HEK293T (cell line): Measurements from ENCODE around the gene FKBP15.

Source experiments
- ELF4 ChIP-seq: fragments of 450-650 bp; IDR thresholded peaks from 2 replicates; pipeline ENCODE4 v1.6.1; 2017; ENCODE audit warnings: antibody characterized with exemption
- FOXK2 ChIP-seq: fragments of 450-650 bp; IDR thresholded peaks from 2 replicates; pipeline ENCODE4 v1.6.1; 2016; ENCODE audit warnings: mild to moderate bottlenecking
- FOXM1 ChIP-seq: fragments of 450-650 bp; IDR thresholded peaks from 2 replicates; pipeline ENCODE4 v1.6.1; 2017; ENCODE audit warnings: mild to moderate bottlenecking, borderline replicate concordance
- HDGF ChIP-seq: fragments of 450-650 bp; IDR thresholded peaks from 2 replicates; pipeline ENCODE4 v1.6.1; 2017; ENCODE audit warnings: antibody characterized with exemption, borderline replicate concordance
- L3MBTL2 ChIP-seq: fragments of 450-650 bp; conservative IDR thresholded peaks from 2 replicates; pipeline ENCODE4 v1.6.1; 2016; ENCODE audit warnings: mild to moderate bottlenecking
- SP1 ChIP-seq: fragments of 450-650 bp; IDR thresholded peaks from 2 replicates; pipeline ENCODE4 v1.6.1; 2017
- SUZ12 ChIP-seq: fragments of 450-650 bp; IDR thresholded peaks from 2 replicates; pipeline ENCODE4 v1.6.1; 2016; ENCODE audit warnings: mild to moderate bottlenecking
- TF ChIP-seq, protein P1 (sequence below): fragments of 450-650 bp; IDR thresholded peaks from 2 replicates; pipeline ENCODE4 v1.6.1; 2016

DNA sequence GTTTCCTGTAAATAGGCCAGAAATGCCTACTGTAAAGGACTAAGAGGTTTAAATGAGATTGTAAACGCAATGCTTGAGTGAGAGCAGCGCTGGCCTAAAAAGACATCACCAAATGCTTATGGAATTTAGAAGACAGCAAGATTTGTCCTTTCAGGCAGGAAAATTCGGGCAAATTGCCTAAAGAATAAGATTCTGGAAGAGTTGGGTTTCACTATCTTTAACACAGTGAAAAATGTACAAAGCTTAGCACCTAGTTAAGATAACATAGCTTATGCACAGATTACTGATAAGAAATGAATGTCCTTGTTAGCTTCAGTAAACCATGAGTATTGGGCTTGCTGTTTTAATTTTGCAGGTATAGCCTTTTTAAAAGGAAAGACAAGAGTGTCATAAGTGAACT, 4.7 kb downstream of the FKBP15 start:
- TF ChIP-seq SUZ12: no peak
- TF ChIP-seq, protein P1, sequence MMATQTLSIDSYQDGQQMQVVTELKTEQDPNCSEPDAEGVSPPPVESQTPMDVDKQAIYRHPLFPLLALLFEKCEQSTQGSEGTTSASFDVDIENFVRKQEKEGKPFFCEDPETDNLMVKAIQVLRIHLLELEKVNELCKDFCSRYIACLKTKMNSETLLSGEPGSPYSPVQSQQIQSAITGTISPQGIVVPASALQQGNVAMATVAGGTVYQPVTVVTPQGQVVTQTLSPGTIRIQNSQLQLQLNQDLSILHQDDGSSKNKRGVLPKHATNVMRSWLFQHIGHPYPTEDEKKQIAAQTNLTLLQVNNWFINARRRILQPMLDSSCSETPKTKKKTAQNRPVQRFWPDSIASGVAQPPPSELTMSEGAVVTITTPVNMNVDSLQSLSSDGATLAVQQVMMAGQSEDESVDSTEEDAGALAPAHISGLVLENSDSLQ: no peak
- TF ChIP-seq FOXK2: no peak
- no peak for TF ChIP-seq HDGF
- no peak for TF ChIP-seq FOXM1
- no peak for TF ChIP-seq ELF4
- TF ChIP-seq SP1: no peak
- no peak for TF ChIP-seq L3MBTL2
